NCI-H2081 (cell line): ENCODE data around the gene TRIM40.

ENCODE experiments used
- DNase-seq, 2 experiments: peaks; one replicate each; lab custom pipeline; 2025; lab: John Stamatoyannopoulos, UW

Gene TRIM40, protein sequence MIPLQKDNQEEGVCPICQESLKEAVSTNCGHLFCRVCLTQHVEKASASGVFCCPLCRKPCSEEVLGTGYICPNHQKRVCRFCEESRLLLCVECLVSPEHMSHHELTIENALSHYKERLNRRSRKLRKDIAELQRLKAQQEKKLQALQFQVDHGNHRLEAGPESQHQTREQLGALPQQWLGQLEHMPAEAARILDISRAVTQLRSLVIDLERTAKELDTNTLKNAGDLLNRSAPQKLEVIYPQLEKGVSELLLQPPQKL

DNA sequence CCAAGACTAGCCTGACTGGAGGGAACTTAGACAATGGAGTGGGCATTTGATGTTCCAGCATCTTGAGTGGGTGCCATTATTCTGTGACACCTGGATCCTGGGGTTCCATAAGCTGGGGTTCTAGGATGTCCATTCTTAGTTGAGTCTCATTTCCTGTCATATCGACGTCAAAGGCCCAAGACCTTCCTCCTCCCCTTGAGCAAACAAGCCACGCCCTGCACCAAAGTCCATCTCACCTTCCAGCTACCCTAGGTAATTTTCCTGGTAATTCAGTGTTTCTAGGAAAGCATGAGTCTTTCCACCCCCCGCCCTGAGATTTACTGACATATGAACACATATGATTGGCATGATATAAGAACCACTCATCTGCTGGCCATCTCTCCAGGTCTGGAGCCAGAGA is at the start of gene TRIM40:
TRIM40 (plus strand) TSS at position 384 of the 400 bp plus-strand sequence. CDS start 897 bp downstream, outside the sequence.
- no peak for DNase-seq

GRCh38 chr6:30087876-30088275 is 48.1 kb upstream of the TRIM40 start:
- no peak for DNase-seq

DNA sequence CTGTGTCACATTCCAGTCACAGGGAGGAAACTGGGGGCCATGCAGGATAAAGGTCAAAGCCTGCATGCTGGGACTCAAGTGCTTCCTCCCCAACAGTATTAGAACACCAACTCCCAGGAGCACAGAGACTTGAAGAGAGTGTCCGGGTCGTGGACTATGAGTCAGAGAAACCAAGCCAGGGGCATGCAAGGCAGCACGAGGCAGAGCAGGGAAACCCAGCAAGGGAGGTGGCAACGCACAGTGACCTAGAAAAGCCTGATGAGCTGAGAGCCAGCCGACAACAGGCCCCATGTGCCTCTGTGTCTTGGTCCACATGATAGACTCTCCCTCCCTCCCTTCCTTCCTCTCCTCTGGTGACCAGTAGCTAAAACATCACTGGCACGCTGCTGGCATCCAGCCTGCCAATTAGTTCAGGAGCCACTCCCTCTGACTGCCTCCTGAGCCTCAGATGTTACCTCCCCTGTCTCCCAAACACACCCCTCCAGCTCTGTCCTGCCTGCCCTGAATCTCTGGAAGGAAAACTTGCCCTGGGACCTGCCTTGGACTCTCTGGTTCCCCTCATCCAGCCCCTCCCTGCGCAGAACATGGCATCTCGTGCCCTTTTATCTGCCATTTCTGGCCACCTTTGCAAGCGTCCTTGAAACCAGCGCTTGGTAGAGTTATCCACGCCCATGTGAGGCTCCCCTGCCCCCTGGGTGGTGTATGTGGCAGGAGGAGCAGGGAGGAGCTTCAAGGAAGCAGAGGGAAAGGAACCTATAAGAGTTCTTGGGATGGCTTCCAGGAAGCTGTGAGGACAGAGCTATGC is 44.2 kb upstream of the TRIM40 start:
- no peak for DNase-seq

- DNase-seq: no peak
These were observed 42.9 kb upstream of the TRIM40 start for GRCh38 chr6:30092852-30093543.

DNA sequence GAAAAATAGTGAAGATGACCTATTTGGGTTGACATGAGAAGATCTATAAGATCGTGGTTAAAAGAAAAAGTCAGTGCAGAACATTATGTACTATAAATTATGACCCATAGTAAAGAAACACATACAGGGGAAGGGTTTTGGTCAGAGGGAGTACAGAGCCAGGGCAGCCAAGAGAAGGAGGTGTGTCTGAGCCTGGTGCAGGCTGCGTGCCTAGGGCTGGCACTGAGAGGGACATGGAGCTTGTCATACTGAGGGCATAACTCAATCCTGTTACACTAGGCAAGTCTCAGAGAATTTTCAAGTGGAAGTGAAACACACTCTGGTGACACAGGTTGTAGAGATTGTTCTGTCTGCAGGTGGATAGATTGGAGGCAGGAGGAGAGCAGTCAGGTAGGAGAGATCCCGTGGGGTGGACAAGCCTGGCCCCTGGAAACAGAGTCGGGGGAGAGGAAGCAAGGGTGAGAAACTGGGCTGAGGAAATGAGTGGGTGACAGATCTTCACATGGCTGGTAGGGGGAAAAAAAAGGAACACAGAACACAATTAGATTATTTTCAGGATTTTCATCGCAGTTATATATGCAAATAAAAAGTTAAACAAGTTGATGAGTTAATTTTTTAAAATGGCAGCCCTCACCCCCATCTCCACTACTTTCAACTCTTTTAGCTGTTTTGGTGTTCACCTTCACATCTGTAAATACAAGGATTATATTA is 41.8 kb upstream of the TRIM40 start:
- DNase-seq: no peak

DNA sequence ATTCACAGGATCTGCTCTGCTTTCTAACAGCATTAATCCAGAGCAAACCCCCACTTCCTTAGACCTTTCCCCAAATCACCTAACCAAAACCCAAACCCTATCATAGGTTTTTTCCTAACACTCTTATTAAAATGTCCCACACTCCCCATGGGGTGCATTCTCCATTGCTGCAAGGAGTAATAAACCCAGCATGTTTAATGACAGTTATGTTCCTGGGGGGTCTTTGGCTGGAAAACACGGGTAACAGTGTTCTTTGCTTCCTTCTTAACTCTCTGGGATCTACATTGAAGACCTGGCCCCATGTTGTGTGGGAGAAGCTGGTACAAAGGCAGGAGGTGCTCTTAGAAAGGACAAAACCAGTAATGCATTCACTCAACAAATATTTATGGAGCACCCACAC is 39.1 kb upstream of the TRIM40 start:
- no peak for DNase-seq

GRCh38 chr6:30097902-30098768 is 37.8 kb upstream of the TRIM40 start:
- no peak for DNase-seq

DNA sequence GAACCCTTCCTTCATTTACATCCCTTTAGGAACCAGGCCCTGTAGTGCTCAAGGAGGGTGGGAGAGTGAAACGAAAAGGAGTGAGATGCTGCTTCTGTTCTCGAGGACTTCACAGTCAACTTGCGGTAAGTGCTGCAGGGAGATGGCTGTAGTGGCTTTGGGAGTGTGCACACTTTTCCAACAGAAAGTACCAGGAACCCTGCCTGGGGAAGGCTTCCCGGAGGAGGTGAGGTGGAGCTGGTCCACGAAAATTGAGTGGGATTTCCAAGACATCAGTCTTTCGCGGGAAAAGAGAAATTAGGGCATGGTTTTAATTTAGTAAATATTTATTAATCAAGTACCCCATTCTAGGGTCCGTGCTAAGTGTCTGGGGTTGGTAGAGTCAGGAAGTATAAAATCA is 35.8 kb upstream of the TRIM40 start:
- DNase-seq: no peak

DNA sequence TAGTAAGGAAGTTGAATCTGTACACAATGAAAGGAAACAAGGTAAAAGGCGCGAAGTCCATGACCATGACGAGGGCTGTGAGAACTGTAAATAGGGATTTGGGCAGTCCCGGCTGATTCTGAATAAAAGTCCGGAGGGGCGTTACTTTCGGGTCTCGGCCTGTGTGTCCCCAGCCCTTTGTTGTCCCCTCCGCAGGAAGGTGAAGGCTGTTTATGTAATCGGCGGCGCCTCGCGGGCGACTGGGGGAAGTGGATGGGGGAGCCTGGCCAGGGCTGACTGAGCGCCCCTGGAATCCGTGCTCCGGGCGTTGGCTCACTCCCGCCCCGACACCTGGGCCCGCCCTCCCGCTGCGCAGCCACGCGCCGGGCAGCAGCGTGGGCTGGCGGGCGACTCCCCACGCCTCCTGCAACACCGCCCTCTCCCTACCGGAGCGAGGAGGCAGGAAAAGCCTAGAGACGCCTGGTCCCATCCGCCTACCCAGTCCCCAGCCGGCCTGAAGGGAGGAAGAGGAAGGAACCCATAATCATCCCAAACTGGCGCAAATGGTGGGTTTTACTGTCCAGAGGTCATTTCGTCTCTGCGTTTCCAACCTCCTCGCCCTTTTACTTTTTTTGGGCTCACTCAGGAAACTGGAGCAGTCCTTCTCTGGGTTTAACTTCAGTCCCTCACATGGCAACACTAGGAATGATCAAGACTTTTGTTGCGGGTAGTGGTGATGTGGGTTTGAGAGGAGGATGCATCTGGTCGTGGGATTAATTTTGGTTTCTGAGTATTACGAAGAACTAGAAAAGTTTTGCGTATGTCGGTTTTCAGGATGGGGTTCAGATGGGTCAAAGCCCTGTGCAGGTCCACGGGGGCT is 35.1 kb upstream of the TRIM40 start:
- DNase-seq: peak; percentile 3 to 10

DNA sequence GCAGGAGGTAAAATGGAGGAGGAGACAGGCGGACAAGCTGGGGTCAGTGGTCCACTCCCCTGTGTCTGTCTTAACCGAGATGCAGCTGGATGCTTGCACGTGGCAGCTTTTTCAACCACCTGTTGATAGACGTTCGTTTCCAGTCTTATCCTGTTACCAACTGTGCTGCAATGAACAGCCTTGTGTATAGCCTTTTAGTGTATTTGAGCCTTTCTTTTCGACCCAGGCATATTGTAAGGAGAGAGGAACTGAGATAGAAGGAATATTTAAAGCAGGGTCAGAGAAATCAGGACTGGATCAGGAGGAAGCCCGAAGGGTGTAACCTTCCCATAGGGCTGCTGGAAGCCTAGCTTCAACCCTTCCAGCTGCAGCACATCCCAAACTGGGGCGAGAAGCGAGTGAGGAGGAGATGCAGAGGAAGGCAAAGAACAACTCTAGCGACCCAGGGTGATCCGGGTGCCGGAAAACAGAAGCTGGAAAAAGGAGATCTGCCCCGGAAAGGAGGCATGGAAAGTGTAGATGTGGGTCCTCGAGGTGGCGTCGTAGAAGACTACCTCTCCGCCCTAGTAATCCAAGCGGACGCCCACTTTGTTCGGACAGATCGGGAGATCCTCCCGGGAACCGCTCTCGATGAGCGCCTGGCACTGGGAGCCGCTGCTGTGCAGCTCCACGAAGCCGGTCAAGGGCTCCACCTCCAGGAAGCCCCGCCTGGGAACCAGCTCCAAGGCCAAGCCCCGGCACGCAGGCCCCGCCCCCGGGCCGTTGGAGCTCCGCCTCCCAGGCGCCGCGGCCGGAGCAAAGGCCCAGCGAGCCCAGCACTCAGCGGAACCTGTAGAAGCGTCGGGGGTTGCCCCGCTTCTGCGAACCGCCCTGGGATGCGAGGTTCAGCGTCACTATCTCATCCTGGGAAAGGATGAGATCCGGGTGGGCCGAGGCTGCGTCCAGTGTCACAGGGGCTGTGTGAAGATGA is 34.2 kb upstream of the TRIM40 start:
- DNase-seq: peak; percentile 81 to 85

DNA sequence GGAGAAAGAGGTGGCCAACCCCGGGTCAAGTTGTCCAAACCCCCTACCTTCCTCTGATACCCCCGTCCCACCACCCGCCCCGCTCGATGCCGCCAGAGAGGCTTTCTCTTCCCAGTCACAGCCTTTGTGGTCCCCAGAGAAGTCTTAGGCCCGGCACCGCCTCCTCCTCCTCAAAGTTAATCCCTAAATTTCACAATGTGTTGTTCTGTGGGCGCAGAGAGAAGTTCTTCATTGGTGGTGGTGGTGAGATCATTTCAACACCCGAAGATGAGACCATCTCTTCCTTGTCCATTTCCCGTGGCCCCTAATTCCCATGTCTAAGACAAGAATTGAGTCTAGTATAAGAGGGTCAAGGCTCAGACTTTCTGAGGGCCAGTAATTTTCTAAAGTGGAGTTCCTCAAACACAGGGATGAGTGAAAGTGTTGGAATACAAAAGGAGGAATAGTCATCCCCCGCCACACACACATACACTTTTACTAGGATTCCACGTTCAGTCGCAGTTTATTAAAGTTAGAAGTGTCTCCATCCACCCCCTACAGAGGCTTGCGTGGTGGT is 33.4 kb upstream of the TRIM40 start:
- DNase-seq: no peak

GRCh38 chr6:30102970-30103871 is 32.7 kb upstream of the TRIM40 start:
- peak; percentile 84 to 90 for DNase-seq

- DNase-seq: no peak
These were observed 32.1 kb upstream of the TRIM40 start for GRCh38 chr6:30103872-30104179.

DNA sequence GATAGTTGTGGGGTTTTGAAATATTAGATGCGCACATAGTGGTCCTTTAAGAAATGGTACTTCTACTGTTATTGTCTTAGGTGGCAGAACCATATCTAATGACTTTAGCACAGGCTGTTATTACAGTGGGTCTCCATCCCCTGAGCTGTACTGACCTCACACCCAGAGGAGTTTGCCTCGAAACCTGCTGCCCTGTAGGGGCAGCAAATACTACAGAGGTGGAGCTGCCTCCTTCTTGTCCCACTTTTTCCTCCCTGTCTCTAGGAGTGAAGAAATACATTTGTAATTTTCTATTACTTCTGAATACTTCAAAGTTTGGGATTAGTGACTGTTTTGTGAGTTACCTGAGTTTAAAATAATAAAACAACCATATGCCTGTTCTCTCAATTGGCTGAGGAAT is 31.3 kb upstream of the TRIM40 start:
- no peak for DNase-seq

- no peak for DNase-seq
These were observed 24.6 kb upstream of the TRIM40 start for GRCh38 chr6:30111266-30111856.

- no peak for DNase-seq
These were observed 23.4 kb upstream of the TRIM40 start for GRCh38 chr6:30112402-30112994.
